22Rv1 (cell line): ENCODE results near the gene VSTM2A.
"Not testable (repeated sequence)": the region's sequence is repeated elsewhere in the genome, so short reads cannot be mapped to it uniquely, and the experiment has no call there.

Experiments used
- H3K27ac ChIP-seq: fragments of 450-650 bp; 2 replicates; pipeline ENCODE4 v1.5.1; 2017
- CTCF ChIP-seq: fragments of 450-650 bp; IDR thresholded peaks from 2 replicates; pipeline ENCODE4 v1.5.1; 2017; ENCODE audit warnings: mild to moderate bottlenecking
- ZFX ChIP-seq: fragments of 450-650 bp; IDR thresholded peaks from 2 replicates; pipeline ENCODE4 v1.6.1; 2017; ENCODE audit warnings: antibody characterized with exemption, borderline replicate concordance

The VSTM2A gene

GRCh38 chr7:54541669-54542625 is at the start of gene VSTM2A:
Gene VSTM2A, plus strand, starts transcription at chr7:54542375. Its CDS starts 356 bp downstream, at chr7:54542731.
- H3K27ac ChIP-seq: peak within 1 kb of the TSS; percentile 86
- no peak for TF ChIP-seq ZFX
- TF ChIP-seq CTCF: peak; percentile 40

GRCh38 chr7:54504531-54504930 is 37.6 kb upstream of the VSTM2A start:
- H3K27ac ChIP-seq: not testable (repeated sequence)

GRCh38 chr7:54529568-54529967 is 12.6 kb upstream of the VSTM2A start:
- TF ChIP-seq ZFX (no peak), CTCF (no peak)
- no peak overlapping the region for H3K27ac ChIP-seq

- TF ChIP-seq CTCF (no peak), ZFX (no peak)
- H3K27ac ChIP-seq: no peak overlapping the region
Measured at GRCh38 chr7:54538122-54538521, 4.1 kb upstream of the VSTM2A start.

- no peak for TF ChIP-seq CTCF
- TF ChIP-seq ZFX: no peak
- peak overlapping the region; percentile 86 for H3K27ac ChIP-seq
Measured at GRCh38 chr7:54543051-54543488, 895 bp downstream of the VSTM2A start.

- H3K27ac ChIP-seq: peak overlapping the region; percentile 86
- TF ChIP-seq CTCF (no peak), ZFX (no peak)
Measured at GRCh38 chr7:54544149-54544526, 2.0 kb downstream of the VSTM2A start.

GRCh38 chr7:54544527-54545240 is 2.5 kb downstream of the VSTM2A start:
- TF ChIP-seq CTCF: no peak
- TF ChIP-seq ZFX: no peak
- peak overlapping the region; percentile 86; the same call in 1 of the 2 replicates for H3K27ac ChIP-seq
